Brain microvascular endothelial cell (primary cell): ENCODE measurements around the gene CDPF1.
A peak's percentile ranks its signal among the peaks of the same experiment; 100 is the strongest.

Experiments
- DNase-seq: peaks from one replicate; pipeline ENCODE4 v3.0.0-alpha.2; 2020
- H3K27ac ChIP-seq: fragments of 250-450 bp; sonication (Bioruptor Pico); 2 replicates; pipeline ENCODE4 v1.5.1; 2020; ENCODE audit warnings: mild to moderate bottlenecking, moderate library complexity
- H3K27me3 ChIP-seq: fragments of 250-450 bp; sonication (Bioruptor Pico); replicated peaks from 2 replicates; pipeline ENCODE4 v1.5.1; 2020; ENCODE audit warnings: mild to moderate bottlenecking
- H3K36me3 ChIP-seq: fragments of 250-450 bp; sonication (Bioruptor Pico); replicated peaks from 2 replicates; pipeline ENCODE4 v1.5.1; 2020; ENCODE audit warnings: mild to moderate bottlenecking
- H3K4me3 ChIP-seq: 2 replicates; pipeline ENCODE4 v1.5.1; 2011; ENCODE audit warnings: low read depth, mild to moderate bottlenecking, control low read depth, low read length, moderate library complexity
- CTCF ChIP-seq: IDR thresholded peaks from 2 replicates; pipeline ENCODE4 v1.5.1; 2011; ENCODE audit warnings: low read depth, mild to moderate bottlenecking, moderate library complexity, low read length, control low read depth, inconsistent platforms; ENCODE audit errors: missing control alignments
- in situ Hi-C: cut with HindIII; loops from 2 replicates; pipeline ENCODE4 v1.10.0; 2017; ENCODE audit warnings: low sequenced_read_pairs, low pct_ligation_motif_present

The CDPF1 gene

DNA sequence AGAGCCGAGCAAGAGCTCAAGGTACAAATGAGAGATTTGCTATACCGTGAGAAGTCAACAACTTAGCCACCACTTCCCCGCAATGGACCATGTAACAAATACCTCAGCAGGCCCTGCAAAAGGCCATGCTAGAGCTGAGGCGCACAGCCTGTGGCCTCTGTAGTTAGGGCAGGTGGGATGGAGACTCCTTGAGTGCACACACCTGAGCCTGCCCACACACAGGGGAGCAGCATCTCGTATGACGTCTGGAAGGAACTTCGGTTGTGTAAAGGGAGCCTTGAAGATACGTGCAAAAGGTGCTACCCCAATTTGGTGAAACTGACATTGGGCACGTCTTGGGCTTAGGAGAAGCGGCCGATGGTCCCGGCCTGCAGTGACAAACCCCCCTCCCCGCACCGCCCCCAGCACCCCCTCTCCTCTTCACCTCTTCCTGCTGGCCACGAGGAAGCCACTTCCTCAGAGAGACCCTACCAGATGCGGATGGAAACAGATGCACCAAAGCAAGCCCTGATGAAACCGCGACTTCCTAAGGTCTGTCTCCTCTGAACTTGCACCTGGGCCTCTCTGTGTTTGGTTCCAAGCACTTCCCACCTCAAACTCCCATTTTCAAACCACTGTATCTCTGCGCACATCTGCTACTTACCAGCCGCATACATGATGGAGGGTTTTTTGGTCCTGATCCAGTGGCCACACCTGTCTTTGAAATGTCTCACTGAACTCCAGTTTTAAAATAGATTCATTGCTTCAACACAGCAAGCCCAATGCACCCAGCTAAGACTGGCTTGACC lies 10.6 kb downstream of the CDPF1 start:
- Histone ChIP-seq H3K4me3 (no peak overlapping the region), H3K27me3 (no peaks in the 10 kb centered on the region), H3K27ac (no peak overlapping the region), H3K36me3 (no peaks in the 10 kb centered on the region)
- no peak for DNase-seq
- no peak for TF ChIP-seq CTCF
- in situ Hi-C loops, result no loop called here

DNA sequence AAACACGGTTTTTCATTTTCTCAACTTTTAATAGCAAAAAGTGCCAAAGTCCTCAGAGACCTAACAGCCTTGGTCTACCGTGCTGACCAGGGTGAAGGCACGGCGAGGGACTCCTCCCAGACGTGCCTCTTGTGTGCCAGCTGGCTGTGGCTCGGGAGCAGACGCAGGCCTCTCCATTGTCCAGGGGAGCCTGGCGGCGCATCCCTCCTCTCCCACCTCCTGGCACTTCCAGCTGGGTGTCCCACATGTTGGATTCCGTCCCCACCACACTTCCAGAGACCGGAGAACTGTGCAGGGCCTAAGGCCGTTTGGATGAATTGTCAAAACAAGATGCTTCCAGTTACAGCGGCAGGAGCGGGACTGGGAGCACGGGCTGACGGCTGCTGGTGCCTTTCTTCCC lies 11.6 kb downstream of the CDPF1 start:
- DNase-seq, result no peak
- no peak overlapping the region for H3K4me3 ChIP-seq
- in situ Hi-C loops, result no loop called here
- no peak overlapping the region for H3K27ac ChIP-seq
- no peaks in the 10 kb centered on the region for H3K27me3 ChIP-seq
- H3K36me3 ChIP-seq, result no peaks in the 10 kb centered on the region
- no peak for TF ChIP-seq CTCF

- no peak for TF ChIP-seq CTCF
- Histone ChIP-seq H3K27me3 (no peaks in the 10 kb centered on the region), H3K36me3 (no peaks in the 10 kb centered on the region), H3K4me3 (no peak overlapping the region), H3K27ac (no peak overlapping the region)
- in situ Hi-C loops, result no loop called here
- no peak for DNase-seq
These were observed 12.5 kb downstream of the CDPF1 start for GRCh38 chr22:46237453-46238124.

DNA sequence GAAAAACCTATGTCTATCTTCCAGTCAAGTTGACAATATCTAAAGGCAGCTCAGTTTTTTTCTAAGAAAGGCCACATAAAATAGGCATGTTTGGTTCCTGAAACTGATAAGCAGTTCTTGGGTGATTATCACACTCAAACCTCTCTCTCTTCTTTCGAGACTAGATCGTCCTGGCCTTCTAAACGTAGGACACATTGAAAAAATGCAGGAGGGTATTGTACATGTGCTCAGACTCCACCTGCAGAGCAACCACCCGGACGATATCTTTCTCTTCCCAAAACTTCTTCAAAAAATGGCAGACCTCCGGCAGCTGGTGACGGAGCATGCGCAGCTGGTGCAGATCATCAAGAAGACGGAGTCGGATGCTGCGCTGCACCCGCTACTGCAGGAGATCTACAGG lies 15.1 kb downstream of the CDPF1 start:
- no peak for TF ChIP-seq CTCF
- in situ Hi-C loops, result no loop called here
- Histone ChIP-seq H3K27me3 (no peaks in the 10 kb centered on the region), H3K4me3 (no peak overlapping the region), H3K27ac (no peak overlapping the region), H3K36me3 (no peaks in the 10 kb centered on the region)
- DNase-seq, result no peak

DNA sequence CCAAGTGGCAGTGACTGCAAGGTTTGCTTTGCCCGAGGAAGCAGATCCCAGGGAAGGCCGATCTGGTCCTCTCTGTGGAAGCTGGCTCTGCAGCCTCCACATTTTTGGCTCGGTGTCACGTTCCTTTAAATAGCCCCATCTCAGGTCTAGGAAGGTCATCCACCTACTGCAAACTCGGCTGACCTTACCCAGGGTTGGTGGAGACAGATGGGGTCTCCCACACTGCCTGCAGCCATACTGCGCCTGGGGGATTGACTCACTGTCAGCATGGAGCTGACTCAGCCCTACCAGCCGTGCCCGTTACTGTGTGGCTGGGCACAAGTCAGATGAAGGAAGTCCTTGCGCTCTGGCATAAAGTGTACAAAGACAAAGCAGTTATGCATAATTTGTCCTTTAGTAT lies 16.9 kb downstream of the CDPF1 start:
- no peak for TF ChIP-seq CTCF
- Histone ChIP-seq H3K36me3 (no peaks in the 10 kb centered on the region), H3K27me3 (no peaks in the 10 kb centered on the region), H3K4me3 (no peak overlapping the region), H3K27ac (no peak overlapping the region)
- in situ Hi-C loops, result no loop called here
- peak; percentile 25 for DNase-seq
